Esophagus muscularis mucosa (tissue), 4 donors: ENCODE results near the gene ERI3.

Source experiments
- EP300 ChIP-seq: sonication (generic); formaldehyde crosslinking; IDR thresholded peaks from one replicate; pipeline ENCODE4 v1.6.1; 2017; ENCODE audit warnings: antibody characterized with exemption
- POLR2AphosphoS5 ChIP-seq, 2 donors: sonication (generic); formaldehyde crosslinking; IDR thresholded peaks; one replicate each; pipeline ENCODE4 v1.6.1; 2017; ENCODE audit warnings: antibody characterized with exemption in 2 of 2
- TF ChIP-seq, protein P1 (sequence below), 3 experiments: fragments of 200-600 bp in 2 of 3; fragments of 450-650 bp in 1 of 3; sonication (generic) in 2 of 3; IDR thresholded peaks; one replicate each; pipeline ENCODE4 v1.5.1; 2017 to 2019; ENCODE audit warnings: antibody characterized with exemption in 3 of 3, mild to moderate bottlenecking in 2 of 3, moderate library complexity in 1 of 3

DNA sequence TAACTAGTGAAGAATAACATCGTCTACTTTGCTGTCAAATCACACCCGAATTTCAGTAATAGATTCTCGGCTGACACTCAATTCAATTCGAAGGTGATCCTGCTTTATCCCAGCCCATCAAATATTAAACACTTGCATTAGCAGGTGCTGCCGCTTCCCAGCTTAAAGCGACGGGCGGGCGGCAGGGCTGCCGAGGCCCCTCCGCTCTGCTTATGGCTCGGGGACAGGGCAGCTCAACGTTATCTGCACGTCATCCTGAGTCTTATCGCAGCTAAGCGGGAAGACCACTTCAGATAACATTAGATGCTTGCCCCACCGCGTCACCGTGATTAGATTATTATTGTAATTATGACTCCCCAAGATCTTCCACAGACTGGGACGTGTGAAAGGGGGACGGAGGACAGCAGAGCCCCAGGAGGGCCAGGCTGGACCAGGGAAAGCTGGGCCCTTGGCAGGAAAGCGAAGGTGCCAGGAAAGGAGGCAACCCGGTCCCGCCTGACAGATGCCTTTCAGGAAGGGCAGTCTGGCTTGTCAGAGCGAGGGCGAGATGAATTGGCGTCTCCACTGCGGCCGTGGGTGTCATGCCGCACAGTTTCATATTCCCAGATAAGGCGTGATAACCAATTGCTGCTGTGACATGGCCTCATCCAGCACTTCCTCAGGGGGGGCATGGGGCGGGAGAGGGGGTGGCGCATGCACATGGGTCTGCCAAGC lies 104.8 kb downstream of the ERI3 start:
- TF ChIP-seq, protein P1, sequence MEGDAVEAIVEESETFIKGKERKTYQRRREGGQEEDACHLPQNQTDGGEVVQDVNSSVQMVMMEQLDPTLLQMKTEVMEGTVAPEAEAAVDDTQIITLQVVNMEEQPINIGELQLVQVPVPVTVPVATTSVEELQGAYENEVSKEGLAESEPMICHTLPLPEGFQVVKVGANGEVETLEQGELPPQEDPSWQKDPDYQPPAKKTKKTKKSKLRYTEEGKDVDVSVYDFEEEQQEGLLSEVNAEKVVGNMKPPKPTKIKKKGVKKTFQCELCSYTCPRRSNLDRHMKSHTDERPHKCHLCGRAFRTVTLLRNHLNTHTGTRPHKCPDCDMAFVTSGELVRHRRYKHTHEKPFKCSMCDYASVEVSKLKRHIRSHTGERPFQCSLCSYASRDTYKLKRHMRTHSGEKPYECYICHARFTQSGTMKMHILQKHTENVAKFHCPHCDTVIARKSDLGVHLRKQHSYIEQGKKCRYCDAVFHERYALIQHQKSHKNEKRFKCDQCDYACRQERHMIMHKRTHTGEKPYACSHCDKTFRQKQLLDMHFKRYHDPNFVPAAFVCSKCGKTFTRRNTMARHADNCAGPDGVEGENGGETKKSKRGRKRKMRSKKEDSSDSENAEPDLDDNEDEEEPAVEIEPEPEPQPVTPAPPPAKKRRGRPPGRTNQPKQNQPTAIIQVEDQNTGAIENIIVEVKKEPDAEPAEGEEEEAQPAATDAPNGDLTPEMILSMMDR (IDR thresholded peaks at IDR 0.05), result no peak
- TF ChIP-seq POLR2AphosphoS5 (IDR thresholded peaks at IDR 0.05), result no peak
- no peak for TF ChIP-seq EP300
